RWPE1 (cell line): Measurements from ENCODE around the gene GLS2.

Source experiments
- CTCF ChIA-PET: fragments of 350-600 bp; sonication (Branson Sonifier 250); formaldehyde crosslinking; extraction: SDS; loops from one replicate; lab custom pipeline; 2021; lab: Yijun Ruan, JAX
- POLR2A ChIA-PET: fragments of 400-600 bp; formaldehyde crosslinking; extraction: SDS; loops from one replicate; lab custom pipeline; 2020; ENCODE audit warnings: antibody characterized with exemption; ENCODE audit not compliant: low non-redundant PET; lab: Yijun Ruan, JAX
- DNase-seq: peaks from one replicate; pipeline ENCODE4 v3.0.0; 2012; ENCODE audit warnings: low spot score
- H3K27ac ChIP-seq: fragments of 450-650 bp; 2 replicates; pipeline ENCODE4 v1.5.1; 2017
- TF ChIP-seq, protein P1 (sequence below): fragments of 450-650 bp; conservative IDR thresholded peaks from 2 replicates; pipeline ENCODE4 v1.5.1; 2017; ENCODE audit warnings: low read depth, mild to moderate bottlenecking

Gene GLS2

DNA sequence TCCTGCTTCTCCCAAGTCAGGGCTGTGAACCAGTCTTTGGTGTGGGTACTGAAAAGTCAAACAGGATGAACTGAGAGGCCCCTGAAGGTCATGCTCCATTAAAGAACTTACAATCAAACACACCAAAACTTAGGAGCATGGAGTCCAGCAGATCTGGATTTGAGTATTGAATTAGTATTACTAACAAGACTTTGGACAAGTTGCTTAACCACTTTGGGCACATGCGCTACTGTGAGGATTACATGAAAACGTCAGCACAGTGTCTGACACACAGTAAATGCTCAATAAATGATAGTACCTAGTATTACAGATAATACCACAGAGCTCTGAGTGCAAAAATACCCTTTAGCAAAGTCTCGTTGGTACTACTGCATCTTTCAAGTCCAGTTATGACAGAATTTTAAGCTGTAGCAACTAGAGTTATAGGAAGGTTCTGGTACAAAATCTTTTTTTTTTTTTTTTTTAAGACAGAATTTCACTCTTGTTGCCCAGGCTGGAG is 62.0 kb downstream of the GLS2 start:
- no peak overlapping the region for H3K27ac ChIP-seq
- TF ChIP-seq, protein P1, sequence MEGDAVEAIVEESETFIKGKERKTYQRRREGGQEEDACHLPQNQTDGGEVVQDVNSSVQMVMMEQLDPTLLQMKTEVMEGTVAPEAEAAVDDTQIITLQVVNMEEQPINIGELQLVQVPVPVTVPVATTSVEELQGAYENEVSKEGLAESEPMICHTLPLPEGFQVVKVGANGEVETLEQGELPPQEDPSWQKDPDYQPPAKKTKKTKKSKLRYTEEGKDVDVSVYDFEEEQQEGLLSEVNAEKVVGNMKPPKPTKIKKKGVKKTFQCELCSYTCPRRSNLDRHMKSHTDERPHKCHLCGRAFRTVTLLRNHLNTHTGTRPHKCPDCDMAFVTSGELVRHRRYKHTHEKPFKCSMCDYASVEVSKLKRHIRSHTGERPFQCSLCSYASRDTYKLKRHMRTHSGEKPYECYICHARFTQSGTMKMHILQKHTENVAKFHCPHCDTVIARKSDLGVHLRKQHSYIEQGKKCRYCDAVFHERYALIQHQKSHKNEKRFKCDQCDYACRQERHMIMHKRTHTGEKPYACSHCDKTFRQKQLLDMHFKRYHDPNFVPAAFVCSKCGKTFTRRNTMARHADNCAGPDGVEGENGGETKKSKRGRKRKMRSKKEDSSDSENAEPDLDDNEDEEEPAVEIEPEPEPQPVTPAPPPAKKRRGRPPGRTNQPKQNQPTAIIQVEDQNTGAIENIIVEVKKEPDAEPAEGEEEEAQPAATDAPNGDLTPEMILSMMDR, result no peak
- CTCF ChIA-PET, result interaction anchor here (0.5 kb wide), 1 partner anchor 1207 kb away, joined by 3 read pairs; the partner anchor contains the start of gene B4GALNT1
- POLR2A ChIA-PET, result no interaction called here
- no peak for DNase-seq

DNA sequence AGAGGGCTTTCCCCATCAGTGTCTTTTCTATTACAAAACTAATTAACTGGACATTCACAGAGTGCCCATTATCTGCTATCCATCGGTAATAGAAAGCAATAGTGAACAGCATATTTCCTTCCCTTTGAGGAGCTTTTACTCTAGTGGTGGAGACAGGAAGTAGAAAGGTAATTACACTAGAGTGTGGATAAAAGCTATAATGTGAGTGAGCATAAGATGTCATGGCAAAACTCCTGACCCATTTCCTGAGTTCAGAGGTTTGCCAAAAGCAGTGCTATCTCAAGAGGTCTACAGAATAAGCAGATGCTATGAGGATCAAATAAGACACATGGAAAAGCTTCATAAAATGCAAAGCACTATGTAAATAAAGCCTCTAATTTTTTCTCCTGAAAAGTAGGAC is 62.8 kb downstream of the GLS2 start:
- ChIA-PET CTCF (interaction anchor here (0.5 to 0.6 kb wide), 2 partner anchors 221 to 1208 kb away, joined by 3 to 4 read pairs; partner anchors contain the start of gene B4GALNT1), POLR2A (no interaction called here)
- H3K27ac ChIP-seq, result no peak overlapping the region
- DNase-seq, result no peak
- TF ChIP-seq, protein P1, result no peak
